Gastrocnemius medialis (tissue), 4 donors: ENCODE data around the gene HOXB1. TPM values are rescaled to one million over a fixed set of nuclear protein-coding genes. Genes with fewer than 3 reads are reported as not detected.

Experiments
- ATAC-seq, 2 donors: fragments of 150-250 bp; one replicate each; pipeline ENCODE4 v1.9.1; 2016
- DNase-seq, 2 donors: peaks; one replicate each; pipeline ENCODE4 v3.0.0-alpha.2; 2019
- H3K27ac ChIP-seq, 4 donors: fragments of 200-600 bp; sonication (generic); 1 replicate in 1 of 4; 2 replicates in 3 of 4; pipeline ENCODE4 v1.5.1; 2016 to 2018; ENCODE audit warnings: mild to moderate bottlenecking in 2 of 4, moderate library complexity in 1 of 4
- H3K27me3 ChIP-seq, 3 donors: fragments of 200-600 bp; sonication (generic) in 2 of 3; 1 replicate in 1 of 3; 2 replicates in 2 of 3; pipeline versions ENCODE4 v1.5.1 to v1.6.0; 2016 to 2019; ENCODE audit warnings: mild to moderate bottlenecking in 1 of 3, moderate library complexity in 1 of 3
- H3K36me3 ChIP-seq, 2 donors: fragments of 200-600 bp; sonication (generic) in 1 of 2; one replicate each; pipeline ENCODE4 v1.5.1; 2017 to 2018
- H3K4me1 ChIP-seq, 2 donors: fragments of 200-600 bp; sonication (generic) in 1 of 2; one replicate each; pipeline ENCODE4 v1.5.1; 2016 to 2017; ENCODE audit warnings: mild to moderate bottlenecking in 2 of 2
- H3K4me3 ChIP-seq, 4 donors: fragments of 200-600 bp; sonication (generic) in 3 of 4; 1 replicate in 1 of 4; 2 replicates in 3 of 4; pipeline ENCODE4 v1.5.1; 2016 to 2019; ENCODE audit warnings: mild to moderate bottlenecking in 2 of 4
- H3K9me3 ChIP-seq, 3 donors: fragments of 200-600 bp; sonication (generic) in 2 of 3; 1 replicate in 1 of 3; 2 replicates in 2 of 3; pipeline ENCODE4 v1.5.1; 2016 to 2019
- POLR2A ChIP-seq, 2 donors: fragments of 450-650 bp; IDR thresholded peaks; one replicate each; pipeline ENCODE4 v1.6.1; 2017; ENCODE audit warnings: antibody characterized with exemption in 2 of 2, mild to moderate bottlenecking in 2 of 2, moderate library complexity in 2 of 2
- in situ Hi-C, 4 donors: fragments of 200-750 bp; cut with MboI; loops; one replicate each; pipeline versions ENCODE4 v1.15.0 to v1.8.0; 2017; ENCODE audit warnings: low sequenced_read_pairs in 4 of 4
- intact Hi-C: fragments of 100-400 bp; cut with DNase I; formaldehyde crosslinking; loops from one replicate; pipeline ENCODE4 v1.15.1; 2023; ENCODE audit warnings: low total_unique reads
- total RNA-seq, 4 donors: library from RNA; depleted of rRNA; stranded (reverse); fragments of >200 nt; gene quantifications; one replicate each; pipeline versions ENCODE4 v1.1.0 to v1.2.3, GENCODE V29; 2016
- TF ChIP-seq, protein P1 (sequence below), 5 experiments: fragments of 450-650 bp in 3 of 5; fragments of 200-600 bp in 2 of 5; sonication (generic) in 2 of 5; IDR thresholded peaks in 4 of 5; conservative IDR thresholded peaks in 1 of 5; 1 replicate in 4 of 5; 2 replicates in 1 of 5; pipeline ENCODE4 v1.5.1; 2016 to 2019; ENCODE audit warnings: antibody characterized with exemption in 5 of 5, mild to moderate bottlenecking in 3 of 5, moderate library complexity in 3 of 5

The HOXB1 gene
- total RNA-seq, 4 donors from 2014 or later: not detected

- peaks cover 6 to 14% (median 12%) of the 10 kb centered on the region in 3 donors for H3K27me3 ChIP-seq
- no peak overlapping the region for H3K27ac ChIP-seq
- H3K4me3 ChIP-seq: no peak overlapping the region
- in situ Hi-C loops (no loop called here), intact Hi-C loops (no loop called here)
- no peak for TF ChIP-seq POLR2A (IDR thresholded peaks at IDR 0.05)
- TF ChIP-seq, protein P1, sequence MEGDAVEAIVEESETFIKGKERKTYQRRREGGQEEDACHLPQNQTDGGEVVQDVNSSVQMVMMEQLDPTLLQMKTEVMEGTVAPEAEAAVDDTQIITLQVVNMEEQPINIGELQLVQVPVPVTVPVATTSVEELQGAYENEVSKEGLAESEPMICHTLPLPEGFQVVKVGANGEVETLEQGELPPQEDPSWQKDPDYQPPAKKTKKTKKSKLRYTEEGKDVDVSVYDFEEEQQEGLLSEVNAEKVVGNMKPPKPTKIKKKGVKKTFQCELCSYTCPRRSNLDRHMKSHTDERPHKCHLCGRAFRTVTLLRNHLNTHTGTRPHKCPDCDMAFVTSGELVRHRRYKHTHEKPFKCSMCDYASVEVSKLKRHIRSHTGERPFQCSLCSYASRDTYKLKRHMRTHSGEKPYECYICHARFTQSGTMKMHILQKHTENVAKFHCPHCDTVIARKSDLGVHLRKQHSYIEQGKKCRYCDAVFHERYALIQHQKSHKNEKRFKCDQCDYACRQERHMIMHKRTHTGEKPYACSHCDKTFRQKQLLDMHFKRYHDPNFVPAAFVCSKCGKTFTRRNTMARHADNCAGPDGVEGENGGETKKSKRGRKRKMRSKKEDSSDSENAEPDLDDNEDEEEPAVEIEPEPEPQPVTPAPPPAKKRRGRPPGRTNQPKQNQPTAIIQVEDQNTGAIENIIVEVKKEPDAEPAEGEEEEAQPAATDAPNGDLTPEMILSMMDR (IDR thresholded peaks at IDR 0.05 in 4 of 5, conservative IDR thresholded peaks at IDR 0.05 in 1 of 5): no peak
- no peak for DNase-seq
- ATAC-seq: no peak
- H3K36me3 ChIP-seq: no peaks in the 10 kb centered on the region
- no peaks in the 10 kb centered on the region for H3K4me1 ChIP-seq
- H3K9me3 ChIP-seq: no peaks in the 10 kb centered on the region
Observed at GRCh38 chr17:48523010-48523409, 7.8 kb downstream of the HOXB1 start.

- DNase-seq (no peak), ATAC-seq (no peak)
- Histone ChIP-seq H3K27ac (no peak overlapping the region), H3K4me3 (no peak overlapping the region), H3K36me3 (no peaks in the 10 kb centered on the region), H3K9me3 (no peaks in the 10 kb centered on the region), H3K27me3 (peaks cover 3 to 17% (median 4%) of the 10 kb centered on the region in 3 donors), H3K4me1 (no peaks in the 10 kb centered on the region)
- no peak for TF ChIP-seq POLR2A (IDR thresholded peaks at IDR 0.05)
- TF ChIP-seq, protein P1 (IDR thresholded peaks at IDR 0.05 in 4 of 5, conservative IDR thresholded peaks at IDR 0.05 in 1 of 5): no peak
- in situ Hi-C loops: no loop called here
- intact Hi-C loops: no loop called here
Observed at GRCh38 chr17:48522031-48522653, 8.7 kb downstream of the HOXB1 start.

DNA sequence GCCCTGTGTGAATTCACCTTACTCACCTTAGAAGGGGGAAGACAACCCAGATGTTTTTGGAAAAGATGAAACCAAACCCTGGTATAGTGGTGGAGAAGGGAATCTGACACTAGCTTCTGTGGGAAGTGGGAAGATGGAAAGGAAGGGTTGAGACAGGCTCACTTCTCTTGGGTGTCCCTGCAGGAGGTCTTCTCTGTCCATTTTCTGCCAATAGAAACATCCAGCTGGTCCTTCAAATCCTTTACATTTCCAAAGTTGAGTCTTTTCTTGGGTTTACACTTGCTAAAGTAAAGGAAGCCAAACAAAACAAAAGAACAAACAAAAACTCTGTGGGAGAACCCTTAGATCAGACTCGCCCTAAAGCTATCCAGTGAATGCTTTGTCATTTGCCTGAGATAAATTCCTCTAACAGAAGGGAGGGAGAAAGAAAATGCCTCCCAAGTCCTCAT is 10.2 kb downstream of the HOXB1 start:
- H3K9me3 ChIP-seq: no peaks in the 10 kb centered on the region
- DNase-seq (no peak), ATAC-seq (no peak)
- no peak overlapping the region for H3K27ac ChIP-seq
- H3K4me1 ChIP-seq: no peaks in the 10 kb centered on the region
- intact Hi-C loops (no loop called here), in situ Hi-C loops (no loop called here)
- no peaks in the 10 kb centered on the region for H3K36me3 ChIP-seq
- H3K27me3 ChIP-seq: peaks cover 0 to 6% (median 6%) of the 10 kb centered on the region in 3 donors
- no peak overlapping the region for H3K4me3 ChIP-seq
- TF ChIP-seq POLR2A (IDR thresholded peaks at IDR 0.05): no peak
- TF ChIP-seq, protein P1 (IDR thresholded peaks at IDR 0.05 in 4 of 5, conservative IDR thresholded peaks at IDR 0.05 in 1 of 5): no peak

GRCh38 chr17:48519427-48519826 is 11.4 kb downstream of the HOXB1 start:
- H3K27ac ChIP-seq: no peak overlapping the region
- H3K9me3 ChIP-seq: no peaks in the 10 kb centered on the region
- DNase-seq (no peak), ATAC-seq (no peak)
- H3K4me1 ChIP-seq: no peaks in the 10 kb centered on the region
- intact Hi-C loops: no loop called here
- no peak overlapping the region for H3K4me3 ChIP-seq
- TF ChIP-seq, protein P1 (IDR thresholded peaks at IDR 0.05 in 4 of 5, conservative IDR thresholded peaks at IDR 0.05 in 1 of 5): no peak
- no peak for TF ChIP-seq POLR2A (IDR thresholded peaks at IDR 0.05)
- H3K27me3 ChIP-seq: peaks cover 5 to 17% (median 16%) of the 10 kb centered on the region in 3 donors
- H3K36me3 ChIP-seq: no peaks in the 10 kb centered on the region
- in situ Hi-C loops: no loop called here

- ATAC-seq (no peak), DNase-seq (no peak)
- Histone ChIP-seq H3K27me3 (peaks cover 13 to 35% (median 25%) of the 10 kb centered on the region in 3 donors), H3K27ac (no peak overlapping the region), H3K4me3 (no peak overlapping the region), H3K9me3 (no peaks in the 10 kb centered on the region), H3K36me3 (no peaks in the 10 kb centered on the region), H3K4me1 (no peaks in the 10 kb centered on the region)
- in situ Hi-C loops: no loop called here
- no peak for TF ChIP-seq POLR2A (IDR thresholded peaks at IDR 0.05)
- TF ChIP-seq, protein P1 (IDR thresholded peaks at IDR 0.05 in 4 of 5, conservative IDR thresholded peaks at IDR 0.05 in 1 of 5): no peak
- intact Hi-C loops: no loop called here
Observed at GRCh38 chr17:48517478-48517877, 13.3 kb downstream of the HOXB1 start.
